ENCODE measurements around the gene CHIT1. TPM values are rescaled to one million over a fixed set of nuclear protein-coding genes. Genes with fewer than 3 reads are reported as not detected.
"Not testable (repeated sequence)": the region's sequence is repeated elsewhere in the genome, so short reads cannot be mapped to it uniquely, and the experiment has no call there.

CHIT1 gene
- total RNA-seq, 1 experiment from 2014 or later = not detected

DNA sequence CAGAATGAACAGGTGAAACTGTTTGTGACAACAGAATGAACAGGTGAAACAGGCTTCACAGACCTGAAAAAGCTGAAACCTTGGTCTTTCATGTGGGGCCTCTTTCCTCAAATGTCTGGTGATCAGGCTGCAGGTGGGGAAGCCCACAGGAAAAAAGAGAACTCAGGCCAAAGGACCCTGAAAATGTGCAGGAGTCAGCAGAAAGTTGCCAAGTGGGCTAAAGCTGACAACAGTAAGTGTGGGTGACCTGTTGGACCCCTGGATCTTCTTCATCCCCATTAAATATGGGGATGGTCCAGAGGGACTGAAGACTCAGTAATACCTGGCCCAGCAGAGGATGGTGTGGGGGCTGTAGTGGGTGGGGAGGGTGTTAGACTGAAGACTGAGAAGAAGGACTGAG, 9.1 kb upstream of the CHIT1 start:
- no peak overlapping the region for H3K4me3 Mint-ChIP-seq (ENCODE audit: low read depth, unreplicated experiment)
- no peak for DNase-seq
- H3K27me3 Mint-ChIP-seq (ENCODE audit: unreplicated experiment) = peaks cover 79% of the 10 kb centered on the region
- no peak overlapping the region for H3K27ac Mint-ChIP-seq (ENCODE audit: unreplicated experiment)
- no peaks in the 10 kb centered on the region for H3K36me3 Mint-ChIP-seq (ENCODE audit: insufficient read depth, unreplicated experiment)
- H3K4me1 Mint-ChIP-seq (ENCODE audit: low read depth, unreplicated experiment) = no peaks in the 10 kb centered on the region
- CTCF ChIA-PET = no interaction called here
- H3K9me3 Mint-ChIP-seq (ENCODE audit: low read depth, unreplicated experiment) = no peaks in the 10 kb centered on the region
- intact Hi-C loops (cut with micrococcal nuclease; ENCODE audit: unreplicated experiment) = no loop called here
- TF ChIP-seq, protein P1, sequence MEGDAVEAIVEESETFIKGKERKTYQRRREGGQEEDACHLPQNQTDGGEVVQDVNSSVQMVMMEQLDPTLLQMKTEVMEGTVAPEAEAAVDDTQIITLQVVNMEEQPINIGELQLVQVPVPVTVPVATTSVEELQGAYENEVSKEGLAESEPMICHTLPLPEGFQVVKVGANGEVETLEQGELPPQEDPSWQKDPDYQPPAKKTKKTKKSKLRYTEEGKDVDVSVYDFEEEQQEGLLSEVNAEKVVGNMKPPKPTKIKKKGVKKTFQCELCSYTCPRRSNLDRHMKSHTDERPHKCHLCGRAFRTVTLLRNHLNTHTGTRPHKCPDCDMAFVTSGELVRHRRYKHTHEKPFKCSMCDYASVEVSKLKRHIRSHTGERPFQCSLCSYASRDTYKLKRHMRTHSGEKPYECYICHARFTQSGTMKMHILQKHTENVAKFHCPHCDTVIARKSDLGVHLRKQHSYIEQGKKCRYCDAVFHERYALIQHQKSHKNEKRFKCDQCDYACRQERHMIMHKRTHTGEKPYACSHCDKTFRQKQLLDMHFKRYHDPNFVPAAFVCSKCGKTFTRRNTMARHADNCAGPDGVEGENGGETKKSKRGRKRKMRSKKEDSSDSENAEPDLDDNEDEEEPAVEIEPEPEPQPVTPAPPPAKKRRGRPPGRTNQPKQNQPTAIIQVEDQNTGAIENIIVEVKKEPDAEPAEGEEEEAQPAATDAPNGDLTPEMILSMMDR (IDR thresholded peaks at IDR 0.05; ENCODE audit: unreplicated experiment) = no peak
- BruUV-seq (replicated peaks) = no TSS peak

DNA sequence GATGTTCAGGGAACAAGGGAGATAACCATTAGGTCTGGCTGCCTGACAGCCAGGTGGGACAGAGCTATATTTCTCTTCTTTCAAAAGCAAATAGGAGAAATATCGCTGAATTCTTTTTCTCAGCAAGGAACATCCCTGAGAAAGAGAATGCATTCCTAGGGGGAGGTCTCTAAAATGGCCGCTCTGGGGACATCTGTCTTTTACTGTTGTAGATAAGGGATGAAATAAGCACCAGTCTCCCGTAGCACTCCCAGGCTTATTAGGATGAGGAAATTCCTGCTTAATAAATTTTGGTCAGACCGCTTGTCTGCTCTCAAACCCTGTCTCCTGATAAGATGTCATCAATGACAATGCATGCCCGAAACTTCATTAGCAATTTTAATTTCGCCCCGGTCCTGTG, 5.4 kb upstream of the CHIT1 start:
- DNase-seq; BruUV-seq (replicated peaks); intact Hi-C loops (cut with micrococcal nuclease; ENCODE audit: unreplicated experiment); H3K36me3 Mint-ChIP-seq (ENCODE audit: insufficient read depth, unreplicated experiment); H3K27ac Mint-ChIP-seq (ENCODE audit: unreplicated experiment); H3K4me1 Mint-ChIP-seq (ENCODE audit: low read depth, unreplicated experiment); H3K4me3 Mint-ChIP-seq (ENCODE audit: low read depth, unreplicated experiment); H3K9me3 Mint-ChIP-seq (ENCODE audit: low read depth, unreplicated experiment); CTCF ChIA-PET: not testable (repeated sequence)
- peaks cover 89% of the 10 kb centered on the region for H3K27me3 Mint-ChIP-seq (ENCODE audit: unreplicated experiment)

DNA sequence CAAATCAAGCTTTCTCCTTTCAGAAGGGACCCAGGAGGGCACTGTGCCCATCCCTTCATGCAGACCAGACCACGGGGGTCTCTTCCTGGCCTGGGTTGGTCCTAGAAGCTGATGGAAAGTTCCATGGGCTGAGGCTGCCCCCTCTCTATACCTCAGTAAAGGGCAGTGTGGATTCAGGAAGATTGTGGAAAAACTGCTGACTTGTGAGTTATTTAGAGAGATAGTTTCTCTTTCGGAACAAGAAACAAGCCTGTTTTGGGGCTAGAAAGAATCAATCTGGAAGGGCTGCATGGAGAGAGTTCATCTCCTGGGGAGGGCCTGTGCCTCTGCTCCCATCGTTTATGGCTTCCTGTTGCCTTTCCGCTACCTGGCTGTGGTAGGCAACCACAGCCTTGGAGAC, 803 bp downstream of the CHIT1 start:
- no peak for DNase-seq
- TF ChIP-seq, protein P1 (IDR thresholded peaks at IDR 0.05; ENCODE audit: unreplicated experiment) = no peak
- no peaks in the 10 kb centered on the region for H3K9me3 Mint-ChIP-seq (ENCODE audit: low read depth, unreplicated experiment)
- intact Hi-C loops (cut with micrococcal nuclease; ENCODE audit: unreplicated experiment) = no loop called here
- CTCF ChIA-PET = no interaction called here
- H3K27me3 Mint-ChIP-seq (ENCODE audit: unreplicated experiment) = peaks cover 100% of the 10 kb centered on the region
- no peak overlapping the region for H3K4me3 Mint-ChIP-seq (ENCODE audit: low read depth, unreplicated experiment)
- no peaks in the 10 kb centered on the region for H3K4me1 Mint-ChIP-seq (ENCODE audit: low read depth, unreplicated experiment)
- H3K36me3 Mint-ChIP-seq (ENCODE audit: insufficient read depth, unreplicated experiment) = no peaks in the 10 kb centered on the region
- no peak overlapping the region for H3K27ac Mint-ChIP-seq (ENCODE audit: unreplicated experiment)
- BruUV-seq (replicated peaks) = no TSS peak

DNA sequence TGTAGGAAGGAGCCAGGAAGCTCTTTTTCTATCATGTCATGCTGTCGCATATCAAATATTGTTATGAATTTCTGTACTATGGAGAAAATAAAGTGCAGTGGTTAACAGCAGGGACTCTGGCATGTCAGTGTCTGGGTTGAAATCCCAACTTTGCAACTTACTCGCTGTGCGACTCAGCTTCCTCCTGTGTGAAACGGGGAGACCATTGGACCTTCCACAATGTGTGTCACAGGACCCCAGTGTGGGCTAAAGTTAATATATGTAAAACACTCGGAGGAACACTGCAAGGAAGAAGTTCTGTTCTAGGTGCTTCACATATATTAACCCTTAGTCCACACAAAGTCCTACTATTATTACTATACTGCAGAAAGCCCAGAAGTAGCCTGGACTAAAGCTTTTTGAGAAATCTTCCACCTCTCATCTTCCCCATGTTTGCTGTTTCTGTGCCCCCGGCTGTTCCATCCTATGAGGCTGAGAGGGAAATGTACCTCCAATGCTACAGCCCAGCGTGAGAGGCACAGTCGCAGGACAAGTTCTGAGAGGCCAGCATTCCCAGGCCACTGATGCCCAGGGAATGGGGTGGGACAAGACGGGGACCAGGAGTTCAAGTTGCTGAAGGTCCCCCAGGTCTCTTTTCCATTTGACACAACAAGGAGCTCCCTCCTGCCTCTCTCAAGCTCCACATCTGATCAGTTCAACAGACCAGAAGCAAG, 1.9 kb downstream of the CHIT1 start:
- BruUV-seq (replicated peaks) = no TSS peak
- Mint-ChIP-seq H3K4me3 (ENCODE audit: low read depth, unreplicated experiment) (no peak overlapping the region), H3K27ac (ENCODE audit: unreplicated experiment) (no peak overlapping the region), H3K36me3 (ENCODE audit: insufficient read depth, unreplicated experiment) (no peaks in the 10 kb centered on the region), H3K4me1 (ENCODE audit: low read depth, unreplicated experiment) (no peaks in the 10 kb centered on the region), H3K27me3 (ENCODE audit: unreplicated experiment) (peaks cover 100% of the 10 kb centered on the region), H3K9me3 (ENCODE audit: low read depth, unreplicated experiment) (no peaks in the 10 kb centered on the region)
- TF ChIP-seq, protein P1 (IDR thresholded peaks at IDR 0.05; ENCODE audit: unreplicated experiment) = no peak
- CTCF ChIA-PET = no interaction called here
- intact Hi-C loops (cut with micrococcal nuclease; ENCODE audit: unreplicated experiment) = no loop called here
- no peak for DNase-seq

DNA sequence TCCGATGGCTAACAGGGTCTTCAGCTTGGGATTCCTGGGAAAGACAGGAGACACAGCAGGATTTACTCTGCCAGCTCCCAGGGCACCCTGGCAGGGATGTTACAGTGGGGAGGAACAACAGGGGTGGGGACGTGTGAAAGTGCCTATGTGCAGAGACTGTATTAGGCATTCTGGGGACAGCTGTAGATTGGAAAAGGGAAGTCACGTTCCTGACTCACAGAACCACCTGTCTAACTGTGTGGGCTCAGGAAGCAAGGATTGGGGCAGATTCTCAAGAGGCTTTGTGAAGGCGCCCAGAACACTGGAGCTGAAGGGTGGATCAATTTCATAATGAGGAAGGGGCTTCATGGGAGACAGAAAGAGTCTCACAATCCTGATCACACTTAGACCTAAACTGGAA, 4.4 kb downstream of the CHIT1 start:
- no peak overlapping the region for H3K27ac Mint-ChIP-seq (ENCODE audit: unreplicated experiment)
- H3K27me3 Mint-ChIP-seq (ENCODE audit: unreplicated experiment) = peaks cover 100% of the 10 kb centered on the region
- no peak for DNase-seq
- no TSS peak for BruUV-seq (replicated peaks)
- no peaks in the 10 kb centered on the region for H3K36me3 Mint-ChIP-seq (ENCODE audit: insufficient read depth, unreplicated experiment)
- no peaks in the 10 kb centered on the region for H3K9me3 Mint-ChIP-seq (ENCODE audit: low read depth, unreplicated experiment)
- no peaks in the 10 kb centered on the region for H3K4me1 Mint-ChIP-seq (ENCODE audit: low read depth, unreplicated experiment)
- intact Hi-C loops (cut with micrococcal nuclease; ENCODE audit: unreplicated experiment) = no loop called here
- TF ChIP-seq, protein P1 (IDR thresholded peaks at IDR 0.05; ENCODE audit: unreplicated experiment) = no peak
- H3K4me3 Mint-ChIP-seq (ENCODE audit: low read depth, unreplicated experiment) = no peak overlapping the region
- CTCF ChIA-PET = no interaction called here
